Pancreas (tissue), 10 donors: ENCODE results near the gene ADRA1B. TPM values are rescaled to one million over a fixed set of nuclear protein-coding genes. Genes with fewer than 3 reads are reported as not detected.

Experiments used
- ATAC-seq, 4 donors: fragments of 200-7000 bp; cut with Tn5 transposase; one replicate each; pipeline versions ENCODE4 v1.8.0 to v1.9.1; 2020; ENCODE audit warnings: mild to moderate bottlenecking in 4 of 4, moderate library complexity in 4 of 4
- DNase-seq, 6 donors: peaks; one replicate each; pipeline ENCODE4 v3.0.0-alpha.2; 2020
- FAIRE-seq: peaks from 2 replicates; lab custom pipeline; 2012; peaks lifted over from hg19 to GRCh38; lab: Jason Lieb, UNC
- H3K27ac ChIP-seq, 4 donors: fragments of 200-600 bp; sonication (generic); 1 replicate in 3 of 4; 2 replicates in 1 of 4; pipeline versions ENCODE4 v1.5.0 to v1.8.0; 2020
- H3K27me3 ChIP-seq, 4 donors: fragments of 200-600 bp; one replicate each; pipeline ENCODE4 v1.8.0; 2021
- H3K36me3 ChIP-seq, 3 donors: fragments of 200-600 bp; sonication (generic) in 1 of 3; one replicate each; pipeline versions ENCODE4 v1.5.0 to v1.8.0; 2020 to 2021
- H3K4me1 ChIP-seq, 3 donors: fragments of 200-600 bp; one replicate each; pipeline ENCODE4 v1.8.0; 2021
- H3K4me3 ChIP-seq, 4 donors: fragments of 200-600 bp; sonication (generic) in 2 of 4; one replicate each; pipeline versions ENCODE4 v1.5.0 to v1.8.0; 2020 to 2021
- H3K9me3 ChIP-seq, 4 donors: fragments of 200-600 bp; one replicate each; pipeline ENCODE4 v1.8.0; 2021
- CTCF ChIP-seq, 4 donors: fragments of 200-600 bp; sonication (generic) in 3 of 4; IDR thresholded peaks; one replicate each; pipeline versions ENCODE4 v1.5.0 to v1.8.0; 2021; ENCODE audit warnings: antibody characterized with exemption in 4 of 4
- WGBS, 2 donors: extraction: QIAGEN DNeasy Blood & Tissue Kit; methylation state at CpG; one replicate each; pipeline ENCODE4 v1.1.7; 2013; 5-methylcytosine and 5-hydroxymethylcytosine counted together
- intact Hi-C, 3 donors: fragments of 100-400 bp; cut with DNase I; formaldehyde crosslinking; loops; one replicate each; pipeline versions ENCODE4 v1.11.1 to v1.14.2; 2022
- polyA plus RNA-seq, 2 donors: library from polyadenylated mRNA; stranded (reverse); fragments of 200-250 nt; gene quantifications; one replicate each; pipeline ENCODE4 v1.2.3, GENCODE V29; 2013
- total RNA-seq, 6 donors: library from RNA; stranded (reverse); fragmentation: NEBNext Ultra II Directional in 4 of 6; extraction: Animal tissue kit (Norgen Biotek cat#: 25700) in 4 of 6; gene quantifications; one replicate each; pipeline versions ENCODE4 v1.2.1 to v1.2.4, GENCODE V29; 2021 to 2023
- donor health status: healthy with polysubstance abuse.
- donor health status: DM: no; HTN: no; CAD: no; lungs with moderate emphysema.
- donor health status: DM: no; HTN: no; CAD: no.
- donor health status: control.
- donor health status: control.
- donor health status: Bipolar disorder and iron deficiency.
- donor health status: DM: yes; HTN: yes; CAD: no.
- donor health status: DM: no; HTN: no; CAD: no.
- donor health status: DM: no; HTN: no; CAD: no.
- donor health status: DM: yes; HTN: yes; CAD: no.

ADRA1B gene
- total and polyA plus RNA-seq, 8 donors = 0.11 to 0.49 (median 0.17) TPM

DNA sequence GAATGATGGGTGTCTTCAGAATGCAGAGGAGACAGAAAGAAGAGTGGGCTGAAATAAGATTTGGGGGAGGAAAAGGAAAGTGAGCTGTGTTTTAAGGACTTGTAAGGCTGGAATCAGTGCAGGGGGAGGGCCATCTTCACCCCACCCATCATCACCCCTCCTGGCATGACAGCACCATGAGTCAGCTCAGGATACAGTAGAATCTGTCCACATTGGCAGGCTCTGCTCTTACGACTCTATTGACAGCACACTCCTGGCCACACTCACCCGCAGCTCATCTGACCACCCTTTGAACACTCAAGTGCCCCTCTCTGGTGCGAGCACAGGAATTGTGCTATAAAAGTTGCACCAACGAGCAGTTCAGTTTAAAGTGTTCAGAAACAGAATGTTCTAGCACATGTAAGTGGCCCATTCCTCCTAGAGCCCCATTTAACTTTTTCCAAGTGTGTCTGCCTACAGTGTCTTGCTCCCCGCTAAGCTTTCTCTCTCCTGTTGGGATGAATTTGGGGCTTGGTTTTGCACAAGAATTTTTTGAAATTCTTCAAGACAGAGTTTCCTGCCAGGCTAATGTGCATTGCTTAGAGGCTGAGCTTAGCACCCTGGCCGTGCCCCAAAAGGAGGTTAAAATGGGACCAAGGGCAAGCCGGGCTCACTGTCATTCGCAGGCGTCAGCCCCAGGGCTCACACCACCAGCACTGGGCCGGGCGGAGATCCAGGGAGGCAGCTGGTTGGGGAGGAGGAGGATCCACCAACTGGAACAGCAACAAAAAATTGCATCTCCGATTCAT is 12.0 kb downstream of the ADRA1B start:
- no peak for DNase-seq
- H3K27ac ChIP-seq = no peak overlapping the region
- no peak overlapping the region for H3K4me3 ChIP-seq
- peak in 1 of 4 donors; percentile 35 for ATAC-seq
- 60 to 67% methylated on average over 12 of the region's 12 CpGs for WGBS, 2 donors
- H3K27me3 ChIP-seq = peaks cover 0 to 5% (median 0%) of the 10 kb centered on the region in 4 donors
- H3K4me1 ChIP-seq = no peaks in the 10 kb centered on the region
- H3K36me3 ChIP-seq = no peaks in the 10 kb centered on the region
- no peak for FAIRE-seq
- intact Hi-C loops = no loop called here
- no peak for TF ChIP-seq CTCF (IDR thresholded peaks at IDR 0.05)
- H3K9me3 ChIP-seq = no peaks in the 10 kb centered on the region

DNA sequence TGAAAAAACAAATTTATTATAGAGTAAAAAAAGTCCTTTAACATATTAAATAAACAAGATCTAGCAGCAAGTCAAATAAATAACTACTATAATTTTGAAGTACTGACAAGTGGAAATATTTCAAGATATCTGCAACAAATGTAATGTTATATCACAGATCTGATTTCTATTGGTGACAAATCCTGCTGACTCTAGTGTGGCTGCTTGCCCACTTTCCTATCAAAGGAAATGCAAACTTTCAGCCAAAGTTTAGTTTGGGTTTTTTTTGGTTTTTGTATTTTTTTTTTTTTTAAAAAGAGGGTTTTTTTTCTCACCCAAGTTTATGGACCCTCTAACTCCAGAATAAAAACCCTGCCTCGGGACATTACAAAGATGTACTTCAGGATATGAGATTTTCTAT is 12.9 kb downstream of the ADRA1B start:
- FAIRE-seq (no peak), ATAC-seq (no peak), DNase-seq (no peak)
- Histone ChIP-seq H3K9me3 (no peaks in the 10 kb centered on the region), H3K36me3 (no peaks in the 10 kb centered on the region), H3K4me3 (no peak overlapping the region), H3K27ac (no peak overlapping the region), H3K27me3 (no peaks in the 10 kb centered on the region), H3K4me1 (no peaks in the 10 kb centered on the region)
- intact Hi-C loops = no loop called here
- 69 to 74% methylated on average over 1 of the region's 1 CpG for WGBS, 2 donors
- TF ChIP-seq CTCF (IDR thresholded peaks at IDR 0.05) = no peak

- 69 to 73% methylated on average over 10 of the region's 10 CpGs for WGBS, 2 donors
- DNase-seq = peak in 3 of 6 donors; percentile 12 to 23 (median 13)
- no peaks in the 10 kb centered on the region for H3K36me3 ChIP-seq
These were observed 17.5 kb downstream of the ADRA1B start for GRCh38 chr5:159933531-159934485.

DNA sequence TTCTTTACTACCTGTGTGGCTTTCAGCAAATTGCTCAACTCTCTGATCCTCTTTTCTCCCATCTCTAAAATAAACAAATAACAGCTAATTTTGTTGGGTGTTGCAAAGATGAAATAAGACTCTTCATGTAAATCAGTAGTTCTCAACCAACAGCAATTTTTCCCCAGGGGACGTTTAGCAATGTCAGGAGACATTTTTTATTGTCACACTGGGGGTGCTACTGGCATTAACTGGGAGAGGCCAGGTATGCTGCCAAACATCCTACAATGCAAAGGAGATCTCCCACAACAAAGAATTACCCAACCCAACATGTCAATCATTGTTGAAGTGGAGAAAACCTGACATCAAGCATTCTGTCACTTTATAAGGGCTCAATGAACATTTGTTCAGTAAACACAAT is 19.7 kb downstream of the ADRA1B start:
- DNase-seq = no peak
- Histone ChIP-seq H3K9me3 (no peaks in the 10 kb centered on the region), H3K27me3 (no peaks in the 10 kb centered on the region), H3K4me1 (no peaks in the 10 kb centered on the region), H3K4me3 (no peak overlapping the region), H3K36me3 (no peaks in the 10 kb centered on the region), H3K27ac (no peak overlapping the region)
- FAIRE-seq = no peak
- WGBS, 2 donors = 26 to 39% methylated on average over 1 of the region's 1 CpG
- intact Hi-C loops = no loop called here
- ATAC-seq = no peak
- TF ChIP-seq CTCF (IDR thresholded peaks at IDR 0.05) = no peak

More at GRCh38 chr5:159933531-159934485, 17.5 kb downstream of the ADRA1B start:
- H3K4me1 ChIP-seq = no peaks in the 10 kb centered on the region
- no peak for TF ChIP-seq CTCF (IDR thresholded peaks at IDR 0.05)
- no peaks in the 10 kb centered on the region for H3K9me3 ChIP-seq
- no peak overlapping the region for H3K27ac ChIP-seq
- intact Hi-C loops = no loop called here
- H3K27me3 ChIP-seq = no peaks in the 10 kb centered on the region
- ATAC-seq (peak in 1 of 4 donors; percentile 17), FAIRE-seq (no peak)
- H3K4me3 ChIP-seq = no peak overlapping the region
